ENCODE data around the gene KLF15. TPM values are rescaled to one million over a fixed set of nuclear protein-coding genes. Genes with fewer than 3 reads are reported as not detected.

Gene KLF15
- total RNA-seq, 4 donors from 2014 or later: 20.6 to 49.2 (median 27.5) TPM

DNA sequence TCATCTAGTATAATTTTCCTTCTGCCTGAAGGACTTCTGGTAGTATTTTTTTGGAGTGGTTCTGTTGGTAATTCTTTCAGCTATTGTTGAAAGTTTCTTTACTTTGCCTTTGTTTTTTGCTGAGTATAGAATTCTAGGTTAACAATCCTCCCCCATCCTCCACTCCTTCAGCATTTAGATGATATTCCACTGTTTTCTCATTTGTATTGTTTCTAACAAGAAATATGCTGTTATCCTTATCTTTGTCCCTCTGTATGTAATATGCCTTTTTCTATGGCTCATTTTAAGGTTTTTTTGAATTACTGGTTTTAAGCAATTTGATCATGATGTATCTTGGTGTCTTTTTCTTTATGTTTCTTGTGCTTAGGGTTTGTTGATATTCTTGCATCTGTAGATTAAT, 53.9 kb downstream of the KLF15 start:
- no peaks in the 10 kb centered on the region for H3K9me3 ChIP-seq
- H3K36me3 ChIP-seq: no peaks in the 10 kb centered on the region
- H3K27ac ChIP-seq: no peak overlapping the region
- TF ChIP-seq, protein P1, sequence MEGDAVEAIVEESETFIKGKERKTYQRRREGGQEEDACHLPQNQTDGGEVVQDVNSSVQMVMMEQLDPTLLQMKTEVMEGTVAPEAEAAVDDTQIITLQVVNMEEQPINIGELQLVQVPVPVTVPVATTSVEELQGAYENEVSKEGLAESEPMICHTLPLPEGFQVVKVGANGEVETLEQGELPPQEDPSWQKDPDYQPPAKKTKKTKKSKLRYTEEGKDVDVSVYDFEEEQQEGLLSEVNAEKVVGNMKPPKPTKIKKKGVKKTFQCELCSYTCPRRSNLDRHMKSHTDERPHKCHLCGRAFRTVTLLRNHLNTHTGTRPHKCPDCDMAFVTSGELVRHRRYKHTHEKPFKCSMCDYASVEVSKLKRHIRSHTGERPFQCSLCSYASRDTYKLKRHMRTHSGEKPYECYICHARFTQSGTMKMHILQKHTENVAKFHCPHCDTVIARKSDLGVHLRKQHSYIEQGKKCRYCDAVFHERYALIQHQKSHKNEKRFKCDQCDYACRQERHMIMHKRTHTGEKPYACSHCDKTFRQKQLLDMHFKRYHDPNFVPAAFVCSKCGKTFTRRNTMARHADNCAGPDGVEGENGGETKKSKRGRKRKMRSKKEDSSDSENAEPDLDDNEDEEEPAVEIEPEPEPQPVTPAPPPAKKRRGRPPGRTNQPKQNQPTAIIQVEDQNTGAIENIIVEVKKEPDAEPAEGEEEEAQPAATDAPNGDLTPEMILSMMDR (IDR thresholded peaks at IDR 0.05): no peak
- no peak for TF ChIP-seq POLR2A (IDR thresholded peaks at IDR 0.05)
- intact Hi-C loops (cut with DNase I): no loop called here
- H3K4me1 ChIP-seq: peaks cover 0 to 6% of the 10 kb centered on the region in 2 donors
- H3K4me3 ChIP-seq (replicated peaks in 1 of 3): no peak overlapping the region
- no peak for DNase-seq
- H3K27me3 ChIP-seq: no peaks in the 10 kb centered on the region

DNA sequence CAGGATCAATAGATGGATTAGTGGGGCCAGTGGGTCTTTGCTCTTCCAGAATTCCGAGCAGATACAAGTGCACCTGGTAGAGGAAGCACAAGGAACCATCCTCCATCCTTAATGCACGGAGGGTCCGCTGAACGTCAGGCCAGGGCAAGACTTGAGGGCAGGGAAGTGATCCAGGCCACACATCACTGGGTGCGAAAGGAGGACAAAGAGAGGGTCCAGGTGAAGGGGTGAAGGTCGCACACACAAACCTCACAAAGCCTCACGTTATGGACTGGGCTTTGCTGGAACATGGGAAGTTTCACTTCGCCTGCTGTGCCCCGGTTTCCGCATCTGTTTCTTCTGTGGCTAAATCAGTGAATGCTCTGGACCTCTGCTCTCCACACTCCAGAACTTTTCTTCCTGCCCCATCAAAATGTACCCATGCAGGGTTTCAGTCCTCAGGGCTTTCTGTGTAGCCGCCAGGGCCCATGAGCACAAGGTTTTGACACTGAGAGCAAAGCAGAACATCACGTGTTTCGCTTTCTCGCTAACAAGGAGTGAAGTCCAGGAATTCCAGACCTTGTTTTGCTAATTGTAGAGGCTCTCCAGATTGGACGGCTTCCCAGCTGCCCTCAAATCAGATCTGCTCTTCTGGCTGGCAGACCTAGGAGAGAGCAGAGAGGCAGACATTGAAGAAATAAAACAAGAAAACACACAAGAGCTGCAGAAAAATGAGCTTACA, 56.3 kb downstream of the KLF15 start:
- Histone ChIP-seq H3K4me1 (peaks cover 0 to 4% of the 10 kb centered on the region in 2 donors), H3K4me3 (replicated peaks in 1 of 3) (no peak overlapping the region), H3K27ac (peak overlapping the region in 2 of 3 donors; percentile 49 to 63), H3K36me3 (no peaks in the 10 kb centered on the region), H3K27me3 (no peaks in the 10 kb centered on the region), H3K9me3 (no peaks in the 10 kb centered on the region)
- 62 to 66% methylated on average over 15 of the region's 15 CpGs for WGBS, 2 donors
- no peak for TF ChIP-seq POLR2A (IDR thresholded peaks at IDR 0.05)
- TF ChIP-seq, protein P1 (IDR thresholded peaks at IDR 0.05): no peak
- peak; percentile 89 to 93 for DNase-seq
- intact Hi-C loops (cut with DNase I): no loop called here

DNA sequence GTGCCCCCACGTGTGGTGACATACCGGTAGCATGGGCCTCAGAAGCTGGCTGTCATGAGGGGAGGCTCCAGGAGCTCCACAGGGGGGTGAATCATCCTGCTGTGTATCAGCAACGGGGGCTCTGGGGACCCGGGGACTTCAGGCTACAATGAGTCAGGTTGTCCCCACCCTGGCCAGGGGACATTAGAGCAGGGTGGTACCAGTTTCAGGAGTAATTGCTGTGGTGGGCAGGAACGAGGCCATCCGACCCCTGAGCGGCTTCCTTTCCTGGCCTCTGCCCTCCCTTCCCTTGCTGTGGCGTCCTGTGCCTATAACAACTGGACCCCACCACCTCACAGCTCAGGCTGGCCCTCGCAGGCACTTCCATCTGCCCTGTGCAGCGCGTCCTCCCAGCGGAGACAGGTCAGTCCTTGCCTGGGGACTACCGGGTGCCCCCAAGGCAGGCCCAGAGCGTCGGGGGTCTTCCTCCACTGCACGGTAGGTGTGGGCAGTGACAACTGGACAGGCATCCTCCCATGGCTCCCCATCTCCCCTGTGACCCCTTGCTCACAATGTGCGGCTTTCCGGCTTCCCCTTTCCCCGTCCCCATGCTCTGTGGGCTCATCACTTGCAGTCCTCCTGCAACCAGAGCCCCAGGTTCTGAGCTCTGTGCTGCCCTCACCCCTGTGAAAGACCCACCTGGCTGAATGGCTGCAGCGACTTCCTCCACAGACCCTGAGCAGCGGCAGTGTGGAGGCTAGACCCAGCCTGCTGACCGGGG, 57.0 kb downstream of the KLF15 start:
- Histone ChIP-seq H3K27me3 (no peaks in the 10 kb centered on the region), H3K27ac (peak overlapping the region in 1 of 3 donors; percentile 63), H3K36me3 (no peaks in the 10 kb centered on the region), H3K9me3 (no peaks in the 10 kb centered on the region), H3K4me1 (peaks cover 0 to 3% of the 10 kb centered on the region in 2 donors), H3K4me3 (replicated peaks in 1 of 3) (no peak overlapping the region)
- intact Hi-C loops (cut with DNase I): no loop called here
- TF ChIP-seq, protein P1 (IDR thresholded peaks at IDR 0.05): no peak
- TF ChIP-seq POLR2A (IDR thresholded peaks at IDR 0.05): no peak
- 93 to 96% methylated on average over 19 to 21 of the region's 22 CpGs for WGBS, 2 donors
- no peak for DNase-seq

DNA sequence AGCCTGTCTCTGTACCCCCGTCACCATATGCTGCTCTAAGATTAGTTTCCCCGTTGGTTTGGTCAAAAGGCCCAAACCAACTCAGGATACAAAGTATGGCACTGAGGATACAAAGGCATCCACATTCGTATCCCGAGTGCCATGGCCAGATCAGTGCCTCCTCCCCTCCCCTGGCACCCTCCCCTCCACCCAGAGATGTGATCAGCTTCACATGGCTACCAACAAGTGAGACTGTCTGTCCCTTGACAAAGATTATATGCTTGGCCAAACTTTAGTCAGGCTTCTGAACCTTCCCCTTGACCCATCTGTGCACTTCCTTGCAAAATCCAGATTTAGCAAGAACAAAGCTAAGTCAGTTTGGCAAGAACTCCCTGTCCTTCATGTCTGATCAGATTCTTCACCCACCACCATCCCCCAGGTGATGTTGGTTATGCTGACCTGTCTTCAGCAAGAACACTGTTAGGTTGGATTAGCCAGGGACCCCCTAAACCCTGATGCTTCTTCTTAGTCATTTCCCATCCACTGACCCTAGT, 61.7 kb downstream of the KLF15 start:
- H3K9me3 ChIP-seq: no peaks in the 10 kb centered on the region
- H3K4me1 ChIP-seq: no peaks in the 10 kb centered on the region
- H3K36me3 ChIP-seq: no peaks in the 10 kb centered on the region
- TF ChIP-seq, protein P1 (IDR thresholded peaks at IDR 0.05): no peak
- TF ChIP-seq POLR2A (IDR thresholded peaks at IDR 0.05): no peak
- H3K27ac ChIP-seq: no peak overlapping the region
- H3K27me3 ChIP-seq: no peaks in the 10 kb centered on the region
- H3K4me3 ChIP-seq (replicated peaks in 1 of 3): no peak overlapping the region
- DNase-seq: no peak
- 70 to 79% methylated on average over 4 of the region's 4 CpGs for WGBS, 2 donors
- intact Hi-C loops (cut with DNase I): no loop called here

Measured in thyroid gland (tissue), 4 donors.